NB4 (cell line): ENCODE measurements around the gene JPH3.

Experiments used
- CTCF ChIP-seq: IDR thresholded peaks from one replicate; pipeline ENCODE4 v1.5.1; 2012; ENCODE audit warnings: low read depth, low read length
- POLR2A ChIP-seq: IDR thresholded peaks from 2 replicates; pipeline ENCODE4 v1.6.1; 2011; ENCODE audit warnings: mild to moderate bottlenecking; ENCODE audit not compliant: insufficient read length; ENCODE audit errors: extremely low read depth
- TF ChIP-seq, protein P1 (sequence below): IDR thresholded peaks from 2 replicates; pipeline ENCODE4 v1.6.1; 2011; ENCODE audit warnings: low read depth, low read length

DNA sequence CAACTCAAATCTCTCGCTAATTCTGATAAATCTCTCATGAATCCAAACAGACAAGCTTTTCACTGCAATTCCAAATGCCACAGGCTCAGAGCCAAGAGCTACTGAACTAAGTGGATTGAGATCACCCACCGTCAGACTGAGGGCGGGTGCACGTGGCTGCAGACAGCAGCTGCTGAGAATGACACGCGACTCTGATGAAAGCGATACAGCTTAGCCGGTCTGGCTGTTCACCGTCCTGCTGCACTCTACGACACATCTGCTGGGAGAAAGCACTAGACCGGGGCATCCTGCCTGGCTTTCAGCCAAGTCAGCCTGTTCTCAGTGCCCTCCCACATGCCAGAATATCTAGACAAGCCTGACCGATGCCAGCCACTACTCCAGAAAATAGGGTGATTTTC, 120.9 kb downstream of the JPH3 start:
- no peak for TF ChIP-seq CTCF
- TF ChIP-seq POLR2A: no peak
- TF ChIP-seq, protein P1, sequence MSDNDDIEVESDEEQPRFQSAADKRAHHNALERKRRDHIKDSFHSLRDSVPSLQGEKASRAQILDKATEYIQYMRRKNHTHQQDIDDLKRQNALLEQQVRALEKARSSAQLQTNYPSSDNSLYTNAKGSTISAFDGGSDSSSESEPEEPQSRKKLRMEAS: no peak
